H9 (cell line): Measurements from ENCODE around the gene AMOT. TPM values are rescaled to one million over a fixed set of nuclear protein-coding genes. Genes with fewer than 3 reads are reported as not detected.

ENCODE experiments used
- DNase-seq: peaks from one replicate; pipeline ENCODE4 v3.0.0-alpha.2; 2017
- H2AFZ ChIP-seq: one replicate; pipeline ENCODE4 v1.6.1; 2013; ENCODE audit warnings: mild to moderate bottlenecking, low read length, control low read depth, moderate library complexity
- H2AK5ac ChIP-seq: 2 replicates; pipeline ENCODE4 v1.6.1; 2013; ENCODE audit warnings: low read length, control low read depth, mixed read lengths; ENCODE audit not compliant: insufficient read length
- H2BK120ac ChIP-seq: one replicate; pipeline ENCODE4 v1.6.1; 2013; ENCODE audit warnings: low read depth, mild to moderate bottlenecking, low read length, control low read depth, inconsistent platforms; ENCODE audit not compliant: poor library complexity, severe bottlenecking
- H2BK12ac ChIP-seq: 2 replicates; pipeline ENCODE4 v1.6.1; 2013; ENCODE audit warnings: low read length, control low read depth, mixed read lengths, low read depth; ENCODE audit not compliant: insufficient read length
- H2BK15ac ChIP-seq: 2 replicates; pipeline ENCODE4 v1.6.1; 2013; ENCODE audit warnings: low read depth, low read length, control low read depth
- H2BK20ac ChIP-seq: one replicate; pipeline ENCODE4 v1.6.1; 2013; ENCODE audit warnings: low read depth, mild to moderate bottlenecking, low read length, control low read depth, inconsistent platforms; ENCODE audit not compliant: poor library complexity, severe bottlenecking
- H2BK5ac ChIP-seq: 2 replicates; pipeline ENCODE4 v1.6.1; 2013; ENCODE audit warnings: low read length, control low read depth, mixed read lengths; ENCODE audit not compliant: insufficient read length
- H3K14ac ChIP-seq: 2 replicates; pipeline ENCODE4 v1.6.1; 2013; ENCODE audit warnings: low read length, control low read depth; ENCODE audit not compliant: insufficient read depth
- H3K18ac ChIP-seq: 2 replicates; pipeline ENCODE4 v1.6.1; 2013; ENCODE audit warnings: low read depth, mild to moderate bottlenecking, mixed read lengths, low read length, control low read depth; ENCODE audit not compliant: insufficient read length
- H3K23ac ChIP-seq: 2 replicates; pipeline ENCODE4 v1.6.1; 2013; ENCODE audit warnings: low read length, control low read depth, mixed read lengths, low read depth; ENCODE audit not compliant: insufficient read length
- H3K23me2 ChIP-seq: 2 replicates; pipeline ENCODE4 v1.6.1; 2013; ENCODE audit warnings: low read depth, mild to moderate bottlenecking, mixed read lengths, low read length, control low read depth; ENCODE audit not compliant: insufficient read length, poor library complexity, severe bottlenecking
- H3K27ac ChIP-seq: 2 replicates; pipeline ENCODE4 v1.5.1; 2013; ENCODE audit warnings: low read length, control low read depth, mixed read lengths, low read depth; ENCODE audit not compliant: insufficient read length
- H3K27me3 ChIP-seq: 2 replicates; pipeline ENCODE4 v1.6.1; 2013; ENCODE audit warnings: low read length, control low read depth, inconsistent platforms; ENCODE audit not compliant: insufficient read depth
- H3K4ac ChIP-seq: 2 replicates; pipeline ENCODE4 v1.6.1; 2013; ENCODE audit warnings: low read depth, mild to moderate bottlenecking, control low read depth, inconsistent platforms, low read length, moderate library complexity
- H3K4me1 ChIP-seq: 2 replicates; pipeline ENCODE4 v1.6.1; 2013; ENCODE audit warnings: low read length, control low read depth, inconsistent platforms; ENCODE audit not compliant: insufficient read depth
- H3K4me2 ChIP-seq: 2 replicates; pipeline ENCODE4 v1.6.1; 2013; ENCODE audit warnings: low read length, control low read depth, mixed read lengths; ENCODE audit not compliant: insufficient read length, insufficient read depth
- H3K56ac ChIP-seq: 2 replicates; pipeline ENCODE4 v1.6.1; 2013; ENCODE audit warnings: low read depth, mild to moderate bottlenecking, mixed read lengths, low read length, control low read depth; ENCODE audit not compliant: insufficient read length
- H3K79me1 ChIP-seq: 2 replicates; pipeline ENCODE4 v1.6.1; 2013; ENCODE audit warnings: low read depth, mild to moderate bottlenecking, moderate library complexity, low read length, control low read depth, inconsistent platforms; ENCODE audit not compliant: insufficient read depth, poor library complexity, severe bottlenecking
- H3K79me2 ChIP-seq: 2 replicates; pipeline ENCODE4 v1.6.1; 2013; ENCODE audit warnings: low read length, control low read depth, inconsistent platforms; ENCODE audit not compliant: insufficient read depth
- H3K9ac ChIP-seq: 2 replicates; pipeline ENCODE4 v1.6.1; 2013; ENCODE audit warnings: low read length, control low read depth, mixed read lengths; ENCODE audit not compliant: insufficient read length; ENCODE audit errors: extremely low read depth
- H3K9me3 ChIP-seq: one replicate; pipeline ENCODE4 v1.6.1; 2013; ENCODE audit warnings: low read depth, low read length, inconsistent platforms; ENCODE audit not compliant: control insufficient read depth
- H3T11ph ChIP-seq: one replicate; pipeline ENCODE4 v1.6.1; 2013; ENCODE audit warnings: mild to moderate bottlenecking, low read length, control low read depth, inconsistent platforms
- H4K20me1 ChIP-seq: one replicate; pipeline ENCODE4 v1.6.1; 2013; ENCODE audit not compliant: control insufficient read depth, insufficient read length, insufficient read depth
- H4K5ac ChIP-seq: 2 replicates; pipeline ENCODE4 v1.6.1; 2013; ENCODE audit warnings: low read depth, mild to moderate bottlenecking, mixed read lengths, low read length, control low read depth; ENCODE audit not compliant: insufficient read length
- H4K8ac ChIP-seq: replicated peaks from 2 replicates; pipeline ENCODE4 v1.6.1; 2013; ENCODE audit warnings: low read length, control low read depth, mixed read lengths, low read depth; ENCODE audit not compliant: insufficient read length
- H4K91ac ChIP-seq: 2 replicates; pipeline ENCODE4 v1.6.1; 2013; ENCODE audit warnings: low read depth, mild to moderate bottlenecking, moderate library complexity, mixed read lengths, low read length, control low read depth; ENCODE audit not compliant: insufficient read length
- H3K27ac Mint-ChIP-seq, 3 experiments: 2 replicates in 2 of 3; 3 replicates in 1 of 3; pipeline ENCODE4 v1.8.0; 2020 to 2021; ENCODE audit warnings: mixed read lengths in 3 of 3, mild to moderate bottlenecking in 1 of 3, moderate library complexity in 1 of 3
- H3K27me3 Mint-ChIP-seq: 2 replicates; pipeline ENCODE4 v1.8.0; 2021; ENCODE audit warnings: low read depth, mild to moderate bottlenecking, moderate library complexity, mixed read lengths
- H3K36me3 Mint-ChIP-seq, 3 experiments: 2 replicates in 2 of 3; 3 replicates in 1 of 3; pipeline ENCODE4 v1.8.0; 2020 to 2021; ENCODE audit warnings: low read depth in 3 of 3, mixed read lengths in 3 of 3; ENCODE audit not compliant: insufficient read depth in 1 of 3
- H3K4me1 Mint-ChIP-seq, 2 experiments: 2 replicates each; pipeline ENCODE4 v1.8.0; 2020; ENCODE audit warnings: mixed read lengths in 2 of 2
- H3K4me3 Mint-ChIP-seq, 2 experiments: 2 replicates in 1 of 2; 3 replicates in 1 of 2; pipeline ENCODE4 v1.8.0; 2020 to 2021; ENCODE audit warnings: mild to moderate bottlenecking in 2 of 2, mixed read lengths in 2 of 2, moderate library complexity in 1 of 2
- H3K9me3 Mint-ChIP-seq, 2 experiments: 2 replicates in 1 of 2; 3 replicates in 1 of 2; pipeline ENCODE4 v1.8.0; 2020; ENCODE audit warnings: mild to moderate bottlenecking in 2 of 2, mixed read lengths in 2 of 2, moderate library complexity in 1 of 2
- WGBS: extraction: QIAGEN DNeasy Blood & Tissue Kit; methylation state at CpG from one replicate; pipeline ENCODE4 v1.1.7; 2013; ENCODE audit warnings: missing lambda C conversion rate, low lambda C conversion rate, mixed read lengths; ENCODE audit not compliant: insufficient read length; ENCODE audit errors: extremely low coverage; 5-methylcytosine and 5-hydroxymethylcytosine counted together
- total RNA-seq: library from RNA; stranded (reverse); gene quantifications from 2 replicates; pipeline ENCODE4 v1.2.1, GENCODE V29; 2021
- TF ChIP-seq, protein P1 (sequence below): fragments of 200-600 bp; sonication (generic); conservative IDR thresholded peaks from 3 replicates; pipeline ENCODE4 v1.8.0; 2021; ENCODE audit warnings: antibody characterized with exemption, mild to moderate bottlenecking

The AMOT gene
- total RNA-seq, 1 experiment from 2014 or later: 17.6 TPM

DNA sequence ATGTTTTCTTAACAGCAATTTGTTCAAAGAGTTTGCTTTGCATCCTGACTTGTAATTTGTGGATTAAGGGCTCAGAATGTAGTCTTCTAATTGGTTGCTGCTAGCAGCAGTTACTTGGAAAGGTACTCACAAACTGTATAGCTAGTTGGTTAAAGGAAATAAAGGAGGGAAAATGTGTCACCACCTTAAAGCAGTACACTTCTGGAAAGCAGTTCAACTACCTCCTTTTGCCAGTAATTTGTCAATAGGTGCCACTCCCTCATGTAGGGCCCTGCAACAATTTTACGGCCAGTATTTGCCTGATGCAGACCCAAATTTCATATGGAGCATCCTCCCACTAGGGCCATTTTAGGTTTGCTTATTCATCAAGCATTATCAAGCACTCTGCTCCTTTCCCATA is 20.8 kb downstream of the AMOT start:
- no peak overlapping the region for H2AFZ ChIP-seq
- H3K36me3 Mint-ChIP-seq: peaks cover 0 to 2% (median 0%) of the 10 kb centered on the region in 3 experiments; a peak in 1 of 7 replicates
- H3K27me3 ChIP-seq: no peaks in the 10 kb centered on the region
- no peaks in the 10 kb centered on the region for H3K23me2 ChIP-seq
- H2BK120ac ChIP-seq: no peak overlapping the region
- DNase-seq: no peak
- no peaks in the 10 kb centered on the region for H3K79me1 ChIP-seq
- no peak overlapping the region for H3K9ac ChIP-seq
- H3K9me3 ChIP-seq: no peaks in the 10 kb centered on the region
- H2BK15ac ChIP-seq: no peak overlapping the region
- no peaks in the 10 kb centered on the region for H3K9me3 Mint-ChIP-seq
- H3K4me1 ChIP-seq: peaks cover 3% of the 10 kb centered on the region; the same call in 1 of the 2 replicates
- H4K5ac ChIP-seq: no peak overlapping the region
- H3K14ac ChIP-seq: no peak overlapping the region
- H2AK5ac ChIP-seq: no peak overlapping the region
- TF ChIP-seq, protein P1, sequence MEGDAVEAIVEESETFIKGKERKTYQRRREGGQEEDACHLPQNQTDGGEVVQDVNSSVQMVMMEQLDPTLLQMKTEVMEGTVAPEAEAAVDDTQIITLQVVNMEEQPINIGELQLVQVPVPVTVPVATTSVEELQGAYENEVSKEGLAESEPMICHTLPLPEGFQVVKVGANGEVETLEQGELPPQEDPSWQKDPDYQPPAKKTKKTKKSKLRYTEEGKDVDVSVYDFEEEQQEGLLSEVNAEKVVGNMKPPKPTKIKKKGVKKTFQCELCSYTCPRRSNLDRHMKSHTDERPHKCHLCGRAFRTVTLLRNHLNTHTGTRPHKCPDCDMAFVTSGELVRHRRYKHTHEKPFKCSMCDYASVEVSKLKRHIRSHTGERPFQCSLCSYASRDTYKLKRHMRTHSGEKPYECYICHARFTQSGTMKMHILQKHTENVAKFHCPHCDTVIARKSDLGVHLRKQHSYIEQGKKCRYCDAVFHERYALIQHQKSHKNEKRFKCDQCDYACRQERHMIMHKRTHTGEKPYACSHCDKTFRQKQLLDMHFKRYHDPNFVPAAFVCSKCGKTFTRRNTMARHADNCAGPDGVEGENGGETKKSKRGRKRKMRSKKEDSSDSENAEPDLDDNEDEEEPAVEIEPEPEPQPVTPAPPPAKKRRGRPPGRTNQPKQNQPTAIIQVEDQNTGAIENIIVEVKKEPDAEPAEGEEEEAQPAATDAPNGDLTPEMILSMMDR: no peak
- no peak overlapping the region for H2BK5ac ChIP-seq
- no peak overlapping the region for H3K4me3 Mint-ChIP-seq
- H3K4me2 ChIP-seq: no peak overlapping the region
- H2BK20ac ChIP-seq: no peak overlapping the region
- no peak overlapping the region for H3K18ac ChIP-seq
- H3K27me3 Mint-ChIP-seq: no peaks in the 10 kb centered on the region
- H2BK12ac ChIP-seq: no peak overlapping the region
- H3K27ac ChIP-seq: no peak overlapping the region
- peaks cover 20 to 22% of the 10 kb centered on the region in 2 experiments for H3K4me1 Mint-ChIP-seq
- H4K8ac ChIP-seq: no peak overlapping the region
- no peaks in the 10 kb centered on the region for H3K79me2 ChIP-seq
- no CpG with 5 or more reads among the region's 1 CpG for WGBS
- no peaks in the 10 kb centered on the region for H4K20me1 ChIP-seq
- H3K27ac Mint-ChIP-seq: no peak overlapping the region
- no peak overlapping the region for H3K4ac ChIP-seq
- no peak overlapping the region for H3K23ac ChIP-seq
- no peak overlapping the region for H4K91ac ChIP-seq
- no peak overlapping the region for H3K56ac ChIP-seq
- H3T11ph ChIP-seq: no peak overlapping the region
